Measurements from ENCODE around the gene FCSK.

The FCSK gene

DNA sequence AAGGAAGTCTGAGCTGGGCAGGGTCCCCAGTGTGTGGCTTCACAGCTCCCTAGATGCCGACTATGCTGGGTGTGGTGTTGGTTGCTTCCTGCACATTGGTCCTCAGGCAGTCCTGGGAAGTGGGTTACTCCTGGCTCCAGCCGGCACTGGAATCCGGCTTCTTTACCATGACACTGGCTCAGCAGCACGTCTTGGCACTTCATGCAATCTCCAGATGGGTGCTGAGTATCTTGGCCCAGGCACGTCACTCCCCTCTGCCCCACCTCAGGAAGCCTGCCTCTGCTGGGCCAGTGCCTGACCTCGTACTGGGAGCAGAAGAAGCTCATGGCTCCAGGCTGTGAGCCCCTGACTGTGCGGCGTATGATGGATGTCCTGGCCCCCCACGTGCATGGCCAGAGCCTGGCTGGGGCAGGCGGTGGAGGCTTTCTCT is 24.5 kb downstream of the FCSK start:
- Mint-ChIP-seq H3K9me3 (no peaks in the 10 kb centered on the region), H3K4me1 (peaks cover 30% of the 10 kb centered on the region), H3K27ac (peak overlapping the region; percentile 92), H3K36me3 (peaks cover 26% of the 10 kb centered on the region), H3K4me3 (no peak overlapping the region)
- no peak for DNase-seq (ENCODE audit: low spot score in 2 of 2)
- ATAC-seq: no peak

DNA sequence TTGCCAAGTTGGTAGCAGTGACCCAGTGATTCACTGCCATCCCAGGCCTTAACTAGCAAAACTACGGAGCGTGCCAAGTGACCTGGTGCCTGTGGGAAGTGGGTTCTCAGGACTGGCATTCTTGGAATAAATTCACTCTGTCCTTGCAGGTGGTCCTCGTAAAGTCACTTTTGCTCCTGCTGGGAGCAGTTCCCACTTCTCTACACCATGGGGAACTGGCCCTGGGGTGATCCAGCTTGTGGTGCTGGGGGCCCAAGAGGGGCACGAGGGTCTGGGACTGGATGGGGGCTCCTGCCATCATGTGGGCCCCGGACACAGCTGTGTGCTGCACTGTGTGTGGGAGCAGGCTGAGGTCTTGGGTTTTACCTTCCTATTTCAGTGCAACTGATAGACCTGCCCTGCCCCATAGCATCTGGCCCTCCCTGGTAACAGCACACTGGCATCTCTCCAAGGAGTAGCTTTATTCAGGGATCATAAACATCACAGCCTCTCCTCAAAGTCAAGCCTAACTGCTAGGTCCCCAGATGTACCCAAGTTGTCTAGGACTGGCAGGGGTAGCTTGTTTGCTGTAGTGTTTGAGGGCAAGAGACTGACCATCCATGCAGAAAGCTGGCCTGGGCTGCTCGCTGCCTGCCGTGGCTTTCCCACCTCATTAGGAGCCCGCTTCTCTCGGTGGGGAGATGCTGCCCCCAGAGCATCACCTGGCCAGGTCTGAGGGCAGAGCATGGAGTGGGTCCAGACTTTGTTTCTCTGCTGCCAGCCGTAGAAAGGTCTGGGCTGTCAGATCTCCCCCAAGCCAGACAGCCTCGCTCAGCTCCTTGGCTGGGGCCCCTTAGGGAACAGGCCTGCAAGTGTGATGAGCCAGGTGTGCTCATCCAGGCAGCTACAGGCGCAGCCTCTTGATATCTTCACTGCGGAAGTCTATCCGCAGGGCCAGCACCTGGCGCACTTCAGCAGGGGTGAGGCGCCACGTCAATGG is 26.0 kb downstream of the FCSK start:
- DNase-seq (ENCODE audit: low spot score in 2 of 2): no peak
- peak overlapping the region; percentile 52 for H3K27ac Mint-ChIP-seq
- no peak for ATAC-seq
- H3K9me3 Mint-ChIP-seq: no peaks in the 10 kb centered on the region
- peaks cover 27% of the 10 kb centered on the region for H3K36me3 Mint-ChIP-seq
- peaks cover 30% of the 10 kb centered on the region for H3K4me1 Mint-ChIP-seq
- H3K4me3 Mint-ChIP-seq: no peak overlapping the region

DNA sequence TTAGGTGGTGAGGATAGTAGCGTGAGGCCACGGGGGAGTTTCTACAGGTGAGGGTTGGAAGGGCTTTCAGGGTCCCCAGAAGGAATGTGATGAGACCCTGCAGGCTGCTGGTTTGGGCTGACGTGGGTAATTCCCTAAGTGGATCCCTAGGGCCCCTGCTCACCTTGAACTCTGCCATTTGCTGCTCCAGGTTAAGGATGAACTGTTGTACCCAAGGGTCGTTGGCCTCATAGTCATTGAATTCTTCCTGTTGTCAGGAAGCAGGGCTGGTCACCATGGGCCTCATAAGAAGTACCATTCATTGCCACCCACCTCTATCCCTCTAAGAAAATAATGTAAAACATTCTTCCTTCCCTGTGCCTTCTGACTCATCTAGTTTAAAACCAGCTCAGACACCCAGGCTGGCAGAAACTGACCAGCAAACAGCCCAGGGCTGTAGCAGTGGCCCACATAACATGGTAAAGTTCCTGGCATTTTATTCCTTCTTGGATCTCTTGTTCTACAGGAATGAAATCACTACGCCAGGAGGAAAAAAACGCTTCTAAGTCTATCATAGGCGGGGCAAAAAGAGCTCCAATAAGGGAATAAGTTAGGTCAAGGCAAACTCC is 27.6 kb downstream of the FCSK start:
- no peak for DNase-seq (ENCODE audit: low spot score in 2 of 2)
- Mint-ChIP-seq H3K36me3 (peaks cover 42% of the 10 kb centered on the region), H3K4me3 (no peak overlapping the region), H3K4me1 (peaks cover 20% of the 10 kb centered on the region), H3K9me3 (no peaks in the 10 kb centered on the region), H3K27ac (peak overlapping the region; percentile 46)
- no peak for ATAC-seq

DNA sequence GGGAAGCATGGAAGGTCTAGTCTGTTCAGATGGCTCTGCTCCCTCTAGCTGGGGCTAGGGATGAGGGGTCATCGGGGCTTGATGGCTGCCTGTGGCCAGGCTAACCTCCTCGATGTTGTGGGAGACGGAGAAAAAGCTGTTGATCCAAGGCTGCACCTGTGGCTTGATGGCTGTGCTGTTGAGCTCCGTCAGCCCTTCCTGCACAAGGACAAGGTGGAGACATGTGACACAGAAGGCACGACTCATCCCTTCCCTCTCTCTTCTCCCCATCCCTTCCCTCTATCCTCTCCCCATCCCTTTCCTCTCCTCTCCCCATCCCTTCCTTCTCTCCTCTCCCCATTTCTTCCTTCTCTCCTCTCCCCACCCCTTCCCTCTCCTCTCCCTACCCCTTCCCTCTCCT is 28.2 kb downstream of the FCSK start:
- H3K9me3 Mint-ChIP-seq: no peaks in the 10 kb centered on the region
- H3K4me1 Mint-ChIP-seq: peaks cover 20% of the 10 kb centered on the region
- H3K4me3 Mint-ChIP-seq: no peak overlapping the region
- DNase-seq (ENCODE audit: low spot score in 2 of 2): no peak
- peaks cover 42% of the 10 kb centered on the region for H3K36me3 Mint-ChIP-seq
- H3K27ac Mint-ChIP-seq: peak overlapping the region; percentile 46
- ATAC-seq: no peak

DNA sequence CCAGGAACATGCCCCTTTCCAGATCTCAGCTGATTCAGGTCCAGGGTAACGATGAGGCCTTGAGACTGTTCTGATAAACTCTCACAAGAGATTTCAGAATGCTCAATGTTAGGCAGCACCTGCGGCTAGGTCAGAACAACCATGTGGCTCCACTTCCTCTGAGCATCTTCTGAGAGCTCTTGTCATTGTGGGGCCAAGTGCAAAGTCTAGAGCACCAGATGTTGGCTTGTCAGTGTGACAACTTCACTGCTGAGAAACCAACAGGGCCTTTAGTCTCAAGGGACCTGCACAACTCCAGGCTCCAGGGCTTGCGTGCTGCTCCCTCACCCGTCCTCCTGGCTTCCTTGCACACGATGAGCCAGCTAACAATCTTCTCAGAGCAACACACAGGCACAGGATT is 29.0 kb downstream of the FCSK start:
- Mint-ChIP-seq H3K36me3 (peaks cover 47% of the 10 kb centered on the region), H3K9me3 (no peaks in the 10 kb centered on the region), H3K4me3 (no peak overlapping the region), H3K4me1 (peaks cover 12% of the 10 kb centered on the region), H3K27ac (peak overlapping the region; percentile 75)
- DNase-seq (ENCODE audit: low spot score in 2 of 2) (no peak), ATAC-seq (no peak)

DNA sequence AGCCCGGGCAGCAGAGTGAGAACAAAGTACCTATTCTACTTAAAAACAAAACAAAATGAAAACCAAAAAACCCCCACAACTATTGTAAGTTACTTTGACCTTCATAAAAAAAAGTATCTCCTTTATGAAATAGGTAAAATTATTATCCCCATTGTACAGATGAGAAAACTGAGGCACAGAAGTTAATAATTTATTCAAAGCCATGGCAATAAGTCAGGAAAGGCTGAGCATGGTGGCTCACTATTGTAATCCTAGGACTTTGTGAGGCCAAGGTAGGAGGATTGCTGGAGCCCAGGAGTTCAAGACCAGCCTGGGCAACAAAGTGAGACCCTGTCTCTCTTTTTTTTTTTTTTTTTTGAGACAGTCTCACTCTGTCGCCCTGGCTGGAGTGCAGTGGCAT is 30.5 kb downstream of the FCSK start:
- Mint-ChIP-seq H3K36me3 (peaks cover 55% of the 10 kb centered on the region), H3K4me1 (no peaks in the 10 kb centered on the region), H3K27ac (no peak overlapping the region), H3K9me3 (no peaks in the 10 kb centered on the region), H3K4me3 (no peak overlapping the region)
- no peak for DNase-seq (ENCODE audit: low spot score in 2 of 2)
- ATAC-seq: no peak

DNA sequence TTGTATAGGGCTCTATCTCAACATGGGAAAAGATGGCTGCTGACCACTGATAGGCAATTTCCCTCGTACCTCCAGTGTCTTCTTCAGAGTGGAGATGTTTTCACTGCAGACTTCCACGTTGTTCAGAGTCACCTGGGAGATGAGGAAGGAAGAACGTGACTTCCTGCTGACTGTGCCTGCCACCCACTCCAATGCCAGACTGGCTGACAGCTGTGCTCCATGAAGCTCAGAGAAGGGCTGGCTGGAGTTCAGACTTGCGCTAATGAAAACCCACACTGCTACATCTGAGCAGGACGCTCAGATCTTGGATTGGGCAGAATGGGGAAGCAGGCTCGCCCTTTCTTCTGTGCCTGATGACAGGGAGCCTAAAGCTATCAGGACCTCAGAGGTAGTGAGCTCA is 35.9 kb downstream of the FCSK start:
- Mint-ChIP-seq H3K27ac (no peak overlapping the region), H3K9me3 (no peaks in the 10 kb centered on the region), H3K4me3 (no peak overlapping the region), H3K36me3 (peaks cover 63% of the 10 kb centered on the region), H3K4me1 (peaks cover 8% of the 10 kb centered on the region)
- no peak for ATAC-seq
- DNase-seq (ENCODE audit: low spot score in 2 of 2): no peak

DNA sequence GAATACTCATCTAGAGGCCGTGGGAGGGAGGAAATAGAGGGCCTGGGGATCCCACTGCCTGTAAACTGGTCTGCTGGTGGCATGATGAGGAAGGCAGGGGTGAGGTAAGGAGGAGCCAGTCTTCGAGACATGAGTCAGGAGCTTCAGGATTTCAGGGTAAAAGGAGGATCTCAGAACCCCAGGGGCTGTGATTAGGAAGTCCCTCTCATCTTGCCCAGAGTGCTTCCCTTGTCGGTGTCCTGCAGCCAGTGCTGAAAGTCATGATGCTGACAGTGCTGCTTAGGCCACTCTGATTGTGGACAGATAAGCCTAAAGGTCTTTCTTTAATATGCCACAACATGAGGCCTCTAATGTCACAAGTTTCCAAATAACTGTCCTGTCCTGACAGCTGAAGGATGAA is 39.4 kb downstream of the FCSK start:
- Mint-ChIP-seq H3K36me3 (peaks cover 64% of the 10 kb centered on the region), H3K27ac (peak overlapping the region; percentile 76), H3K4me3 (no peak overlapping the region)

DNA sequence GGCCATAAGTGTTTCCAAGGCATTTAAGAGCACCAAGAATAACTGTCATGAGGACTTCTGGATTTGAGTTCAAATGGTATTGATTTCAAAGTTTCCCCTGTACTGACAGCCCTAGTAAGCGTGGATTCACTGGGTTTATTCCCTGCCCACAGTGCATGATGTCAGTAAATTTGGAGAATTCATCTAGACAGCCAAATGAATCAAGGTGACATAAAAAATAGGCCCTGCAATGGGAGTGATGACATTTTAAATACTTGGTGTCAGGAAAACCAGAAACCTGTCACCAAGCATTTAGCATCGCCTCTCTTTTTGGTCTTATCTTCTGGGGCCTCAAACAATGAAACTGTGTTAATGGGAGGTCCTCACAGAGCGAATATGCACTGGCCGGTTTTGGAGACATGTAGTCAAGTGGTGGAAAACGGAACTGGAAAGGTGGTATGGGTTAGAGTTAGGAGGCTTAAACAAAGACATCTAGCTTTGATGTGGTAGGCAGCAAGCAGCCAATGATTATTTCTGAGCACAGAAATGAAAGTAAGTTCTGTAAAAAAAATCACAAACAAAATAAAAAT is 39.9 kb downstream of the FCSK start:
- Mint-ChIP-seq H3K36me3 (peaks cover 64% of the 10 kb centered on the region), H3K9me3 (no peaks in the 10 kb centered on the region), H3K27ac (peak overlapping the region; percentile 76), H3K4me3 (no peak overlapping the region), H3K4me1 (peaks cover 8% of the 10 kb centered on the region)
- DNase-seq (ENCODE audit: low spot score in 2 of 2) (no peak), ATAC-seq (no peak)

More for the DNA sequence above, 39.4 kb downstream of the FCSK start:
- Mint-ChIP-seq H3K9me3 (no peaks in the 10 kb centered on the region), H3K4me1 (peaks cover 8% of the 10 kb centered on the region)
- ATAC-seq (no peak), DNase-seq (ENCODE audit: low spot score in 2 of 2) (no peak)

DNA sequence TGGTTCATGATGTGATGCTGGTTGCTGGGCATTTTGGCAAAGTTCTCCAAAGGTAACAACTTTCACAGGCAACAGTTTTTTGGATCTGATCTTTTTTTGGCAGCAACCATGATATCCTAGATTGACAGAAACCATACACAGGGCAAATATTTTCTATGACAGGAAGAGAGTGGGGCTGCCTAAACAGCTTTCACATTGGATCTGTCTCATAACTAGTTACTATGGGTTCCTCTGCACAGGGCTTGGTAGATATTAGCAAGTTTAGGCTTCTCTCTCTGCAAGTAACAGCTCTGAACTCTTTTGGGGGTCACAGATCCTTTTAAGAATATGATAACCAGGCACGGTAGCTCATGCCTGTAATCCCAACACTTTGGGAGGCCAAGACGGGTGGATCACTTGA is 40.4 kb downstream of the FCSK start:
- peaks cover 64% of the 10 kb centered on the region for H3K36me3 Mint-ChIP-seq
- H3K4me3 Mint-ChIP-seq: no peak overlapping the region
- DNase-seq (ENCODE audit: low spot score in 2 of 2): no peak

DNA sequence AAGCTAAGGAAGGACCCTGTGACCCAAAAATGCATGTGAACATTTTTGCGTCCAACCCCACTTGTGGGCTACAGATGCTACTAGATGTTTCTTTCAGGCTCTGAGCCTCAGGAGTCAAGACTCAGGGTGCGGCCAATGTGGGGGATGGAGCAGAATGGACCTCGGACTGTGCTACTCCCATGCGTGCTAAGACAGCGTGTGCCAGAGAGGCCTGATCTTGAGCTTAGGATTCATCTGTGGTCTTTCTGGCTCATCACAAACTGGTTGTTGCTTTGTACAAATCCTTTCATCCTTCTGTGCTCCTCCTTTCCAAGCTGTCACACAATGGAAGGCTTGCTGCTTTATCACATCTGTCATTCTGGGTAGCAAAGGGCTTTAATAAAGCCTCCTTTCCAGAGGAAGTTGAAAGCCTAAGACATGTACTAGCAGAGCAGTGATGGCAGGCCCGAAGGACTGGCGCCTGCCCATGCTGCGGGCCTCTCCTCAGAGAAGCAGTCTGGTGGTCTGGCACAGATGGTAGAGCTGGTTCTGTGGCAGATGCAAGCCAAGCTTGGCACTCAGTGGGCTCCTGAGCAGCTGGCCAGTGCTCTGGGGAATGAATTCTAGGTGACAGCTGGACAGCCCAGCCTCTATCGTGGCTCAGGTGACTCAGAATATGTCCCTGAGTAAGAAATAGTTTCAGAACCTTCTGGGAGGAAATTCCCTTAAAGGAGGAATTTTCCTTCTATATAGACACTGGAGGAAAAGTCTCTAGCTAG is 41.2 kb downstream of the FCSK start:
- Mint-ChIP-seq H3K9me3 (no peaks in the 10 kb centered on the region), H3K36me3 (peaks cover 69% of the 10 kb centered on the region), H3K27ac (no peak overlapping the region), H3K4me1 (peaks cover 8% of the 10 kb centered on the region), H3K4me3 (no peak overlapping the region)
- ATAC-seq: no peak
- no peak for DNase-seq (ENCODE audit: low spot score in 2 of 2)

More for the DNA sequence above, 40.4 kb downstream of the FCSK start:
- no peak for ATAC-seq
- H3K9me3 Mint-ChIP-seq: no peaks in the 10 kb centered on the region
- peak overlapping the region; percentile 76 for H3K27ac Mint-ChIP-seq
- H3K4me1 Mint-ChIP-seq: peaks cover 8% of the 10 kb centered on the region

DNA sequence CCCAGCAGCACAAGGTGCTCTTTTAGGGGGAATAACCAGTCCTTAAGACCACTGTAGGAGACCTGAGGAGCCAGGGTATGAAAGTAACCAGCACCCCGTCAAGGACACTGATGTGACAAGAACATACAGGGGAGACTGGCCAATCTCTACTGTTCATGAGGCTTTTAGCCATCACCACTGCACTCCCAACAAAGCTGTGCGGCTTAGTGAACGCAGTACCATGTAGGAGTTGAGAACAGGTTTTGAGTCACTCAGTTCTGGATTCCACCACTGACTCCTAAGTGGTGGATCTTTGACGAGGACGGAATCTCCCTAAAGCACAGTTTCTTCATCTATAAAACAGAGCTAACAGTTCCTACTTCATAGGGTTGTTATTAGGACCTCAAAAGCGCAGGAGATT is 42.1 kb downstream of the FCSK start:
- peak; percentile 91 for ATAC-seq
- Mint-ChIP-seq H3K4me3 (no peak overlapping the region), H3K4me1 (peaks cover 8% of the 10 kb centered on the region), H3K9me3 (no peaks in the 10 kb centered on the region), H3K27ac (peak overlapping the region; percentile 48), H3K36me3 (peaks cover 78% of the 10 kb centered on the region)
- DNase-seq (ENCODE audit: low spot score in 2 of 2): no peak

DNA sequence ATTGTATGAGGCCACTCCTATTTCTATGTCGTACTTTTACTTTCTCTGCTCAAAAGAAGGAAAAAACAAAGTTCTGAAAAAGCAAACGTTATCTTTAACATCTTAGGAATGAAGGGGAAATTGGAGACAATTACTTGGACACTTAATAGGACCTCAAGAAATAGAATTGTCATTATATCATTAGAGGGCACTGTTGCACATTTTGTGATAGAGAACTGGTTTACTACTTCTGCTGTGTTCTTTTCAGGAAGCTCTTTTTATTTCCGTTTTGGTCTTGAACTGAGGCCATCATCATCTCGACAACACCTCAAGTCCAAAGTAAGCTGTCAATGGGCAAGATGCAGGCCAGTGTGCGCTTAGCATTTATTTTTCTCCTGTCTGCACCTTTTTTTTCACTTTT is 54.4 kb downstream of the FCSK start:
- peaks cover 63% of the 10 kb centered on the region for H3K36me3 Mint-ChIP-seq
- peak overlapping the region; percentile 40 for H3K27ac Mint-ChIP-seq
- H3K4me1 Mint-ChIP-seq: no peaks in the 10 kb centered on the region
- H3K4me3 Mint-ChIP-seq: no peak overlapping the region
- DNase-seq (ENCODE audit: low spot score in 2 of 2) (no peak), ATAC-seq (no peak)
- no peaks in the 10 kb centered on the region for H3K9me3 Mint-ChIP-seq

DNA sequence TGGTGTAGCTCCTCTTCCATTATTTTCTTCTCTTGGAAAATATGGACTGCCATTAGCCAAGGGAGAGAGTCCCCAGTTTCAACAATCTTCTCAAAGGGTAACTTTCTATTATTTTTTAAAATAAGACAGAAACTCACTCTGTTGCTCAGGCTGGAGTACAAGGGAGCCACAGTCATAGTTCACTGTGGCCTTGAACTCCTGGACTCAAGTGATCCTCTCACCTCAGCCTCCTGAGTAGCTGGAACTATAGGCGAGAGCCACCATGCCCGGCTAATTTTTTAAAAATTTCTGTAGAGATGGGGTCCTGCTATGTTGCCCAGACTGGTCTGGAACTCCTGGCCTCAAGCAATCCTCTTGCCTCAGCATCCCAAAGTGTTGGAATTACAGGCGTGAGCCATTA is 55.8 kb downstream of the FCSK start:
- H3K27ac Mint-ChIP-seq: peak overlapping the region; percentile 40
- H3K4me3 Mint-ChIP-seq: no peak overlapping the region
- no peaks in the 10 kb centered on the region for H3K9me3 Mint-ChIP-seq
- H3K36me3 Mint-ChIP-seq: peaks cover 78% of the 10 kb centered on the region
- no peaks in the 10 kb centered on the region for H3K4me1 Mint-ChIP-seq
- ATAC-seq: no peak
- DNase-seq (ENCODE audit: low spot score in 2 of 2): no peak

DNA sequence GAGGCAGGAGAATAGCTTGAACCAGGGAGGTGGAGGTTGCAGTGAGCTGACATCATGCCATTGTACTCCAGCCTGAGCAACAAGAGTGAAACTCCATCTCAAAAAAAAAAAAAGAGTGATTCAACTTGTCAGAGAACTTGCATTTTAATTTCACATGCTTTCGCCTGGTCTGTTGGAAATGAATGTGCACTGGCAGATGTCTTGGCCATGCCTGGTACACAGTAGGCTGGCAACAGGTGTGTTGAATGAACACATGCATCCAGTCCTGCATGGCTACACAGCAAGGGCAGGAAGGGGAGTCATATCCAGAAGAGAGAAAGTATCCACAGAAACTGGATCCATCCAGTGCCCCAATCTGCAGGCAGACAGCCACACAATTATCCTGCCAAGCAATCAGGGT is 57.4 kb downstream of the FCSK start:
- no peak for ATAC-seq
- no peaks in the 10 kb centered on the region for H3K4me1 Mint-ChIP-seq
- DNase-seq (ENCODE audit: low spot score in 2 of 2): no peak
- H3K4me3 Mint-ChIP-seq: no peak overlapping the region
- no peak overlapping the region for H3K27ac Mint-ChIP-seq
- H3K9me3 Mint-ChIP-seq: no peaks in the 10 kb centered on the region
- peaks cover 78% of the 10 kb centered on the region for H3K36me3 Mint-ChIP-seq
